Chondrocyte (in vitro differentiated cells): ENCODE results near the gene ARMC5. TPM values are rescaled to one million over a fixed set of nuclear protein-coding genes. Genes with fewer than 3 reads are reported as not detected.
"Not testable (repeated sequence)": the region's sequence is repeated elsewhere in the genome, so short reads cannot be mapped to it uniquely, and the experiment has no call there.

Source experiments
- DNase-seq: peaks from one replicate; pipeline ENCODE4 v3.0.0; 2021; ENCODE audit warnings: mixed read lengths, low spot score
- H3K27ac Mint-ChIP-seq: one replicate; pipeline ENCODE4 v1.8.0; 2021; ENCODE audit warnings: mild to moderate bottlenecking, moderate library complexity, mixed read lengths; ENCODE audit not compliant: unreplicated experiment
- H3K27me3 Mint-ChIP-seq: 2 replicates; pipeline ENCODE4 v1.8.0; 2021; ENCODE audit warnings: low read depth, mixed read lengths
- H3K36me3 Mint-ChIP-seq: 2 replicates; pipeline ENCODE4 v1.8.0; 2021; ENCODE audit warnings: low read depth, mixed read lengths
- H3K4me1 Mint-ChIP-seq: 2 replicates; pipeline ENCODE4 v1.8.0; 2021; ENCODE audit warnings: low read depth, mild to moderate bottlenecking, mixed read lengths
- H3K4me3 Mint-ChIP-seq: one replicate; pipeline ENCODE4 v1.8.0; 2021; ENCODE audit warnings: mild to moderate bottlenecking, moderate library complexity, mixed read lengths; ENCODE audit not compliant: unreplicated experiment
- H3K9me3 Mint-ChIP-seq: 2 replicates; pipeline ENCODE4 v1.8.0; 2021; ENCODE audit warnings: low read depth, mixed read lengths
- total RNA-seq: library from RNA; stranded (reverse); gene quantifications from 3 replicates; pipeline ENCODE4 v1.2.1, GENCODE V29; 2021
- TF ChIP-seq, protein P1 (sequence below): fragments of 200-600 bp; sonication (generic); IDR thresholded peaks from 2 replicates; pipeline ENCODE4 v1.5.0; 2021; ENCODE audit warnings: antibody characterized with exemption, mild to moderate bottlenecking, moderate library complexity

ARMC5 gene
- total RNA-seq, 1 donor from 2014 or later = 12.2 TPM

DNA sequence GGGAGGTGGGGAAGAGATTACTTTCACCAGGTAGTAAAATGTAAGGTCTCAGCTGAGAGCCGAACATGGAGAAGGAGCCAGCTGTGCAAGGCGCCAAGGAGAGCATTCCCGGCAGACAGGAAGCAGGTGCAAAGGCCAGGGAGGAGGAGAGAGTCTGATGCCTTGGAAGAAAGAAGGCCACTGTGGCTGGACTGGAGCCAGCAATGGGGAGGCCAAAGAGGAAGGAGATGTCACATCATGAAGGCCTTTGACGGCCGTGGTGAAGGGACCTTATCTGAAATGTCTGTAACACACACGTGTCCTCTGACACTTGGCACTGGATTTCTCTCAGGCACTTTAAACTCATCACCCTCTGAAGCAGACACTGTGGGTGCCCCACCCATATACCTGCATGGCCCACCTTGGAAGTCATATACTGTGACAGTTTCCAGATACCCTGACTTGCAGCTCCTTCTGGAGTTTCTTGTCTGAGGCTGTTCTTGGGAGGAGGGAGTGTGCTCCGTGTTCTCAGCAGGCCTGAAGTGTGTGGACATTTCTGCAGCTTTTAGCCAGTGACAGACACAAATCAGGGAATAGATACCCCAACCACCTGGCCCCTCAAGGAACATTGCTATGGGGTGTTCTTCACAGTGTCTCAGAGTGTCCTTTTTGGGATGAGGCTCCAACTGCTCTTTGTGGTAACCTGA, 21.7 kb downstream of the ARMC5 start:
- peaks cover 17% of the 10 kb centered on the region for H3K36me3 Mint-ChIP-seq
- peak overlapping the region; percentile 19 for H3K27ac Mint-ChIP-seq
- DNase-seq = no peak
- no peak overlapping the region for H3K4me3 Mint-ChIP-seq
- peaks cover 26% of the 10 kb centered on the region for H3K4me1 Mint-ChIP-seq
- H3K9me3 Mint-ChIP-seq = no peaks in the 10 kb centered on the region
- TF ChIP-seq, protein P1, sequence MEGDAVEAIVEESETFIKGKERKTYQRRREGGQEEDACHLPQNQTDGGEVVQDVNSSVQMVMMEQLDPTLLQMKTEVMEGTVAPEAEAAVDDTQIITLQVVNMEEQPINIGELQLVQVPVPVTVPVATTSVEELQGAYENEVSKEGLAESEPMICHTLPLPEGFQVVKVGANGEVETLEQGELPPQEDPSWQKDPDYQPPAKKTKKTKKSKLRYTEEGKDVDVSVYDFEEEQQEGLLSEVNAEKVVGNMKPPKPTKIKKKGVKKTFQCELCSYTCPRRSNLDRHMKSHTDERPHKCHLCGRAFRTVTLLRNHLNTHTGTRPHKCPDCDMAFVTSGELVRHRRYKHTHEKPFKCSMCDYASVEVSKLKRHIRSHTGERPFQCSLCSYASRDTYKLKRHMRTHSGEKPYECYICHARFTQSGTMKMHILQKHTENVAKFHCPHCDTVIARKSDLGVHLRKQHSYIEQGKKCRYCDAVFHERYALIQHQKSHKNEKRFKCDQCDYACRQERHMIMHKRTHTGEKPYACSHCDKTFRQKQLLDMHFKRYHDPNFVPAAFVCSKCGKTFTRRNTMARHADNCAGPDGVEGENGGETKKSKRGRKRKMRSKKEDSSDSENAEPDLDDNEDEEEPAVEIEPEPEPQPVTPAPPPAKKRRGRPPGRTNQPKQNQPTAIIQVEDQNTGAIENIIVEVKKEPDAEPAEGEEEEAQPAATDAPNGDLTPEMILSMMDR = no peak
- no peaks in the 10 kb centered on the region for H3K27me3 Mint-ChIP-seq

DNA sequence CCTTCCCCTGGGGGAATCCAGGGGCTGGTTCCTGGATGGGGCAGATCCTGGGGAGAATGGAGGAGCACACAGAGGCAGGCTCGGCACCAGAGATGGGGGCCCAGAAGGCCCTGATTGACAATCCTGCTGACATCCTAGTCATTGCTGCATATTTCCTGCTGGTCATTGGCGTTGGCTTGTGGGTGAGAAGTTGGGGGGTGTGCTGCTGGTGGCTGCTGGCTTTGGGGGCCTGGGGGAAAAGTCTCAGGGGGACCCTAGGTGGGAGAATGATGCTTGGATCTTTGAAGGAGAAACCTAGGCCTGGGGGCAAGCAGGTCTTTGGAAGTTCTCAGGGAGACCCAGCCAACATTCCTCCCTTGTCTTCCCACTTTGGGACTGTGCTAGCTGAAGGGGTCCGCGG, 23.8 kb downstream of the ARMC5 start, which contains the start of gene SLC5A2:
TSS of gene SLC5A2 (plus strand) at position 43 of the 400 bp plus-strand sequence. CDS start at position 57, 14 bp downstream.
- TF ChIP-seq, protein P1 = no peak
- peak within 1 kb of the TSS; percentile 19 for H3K27ac Mint-ChIP-seq
- H3K4me1 Mint-ChIP-seq = peaks cover 21% of the 10 kb centered on the region
- H3K36me3 Mint-ChIP-seq = peaks cover 4% of the 10 kb centered on the region
- no peaks in the 10 kb centered on the region for H3K27me3 Mint-ChIP-seq
- DNase-seq = no peak
- H3K4me3 Mint-ChIP-seq = no peak within 1 kb of the TSS
- no peaks in the 10 kb centered on the region for H3K9me3 Mint-ChIP-seq

DNA sequence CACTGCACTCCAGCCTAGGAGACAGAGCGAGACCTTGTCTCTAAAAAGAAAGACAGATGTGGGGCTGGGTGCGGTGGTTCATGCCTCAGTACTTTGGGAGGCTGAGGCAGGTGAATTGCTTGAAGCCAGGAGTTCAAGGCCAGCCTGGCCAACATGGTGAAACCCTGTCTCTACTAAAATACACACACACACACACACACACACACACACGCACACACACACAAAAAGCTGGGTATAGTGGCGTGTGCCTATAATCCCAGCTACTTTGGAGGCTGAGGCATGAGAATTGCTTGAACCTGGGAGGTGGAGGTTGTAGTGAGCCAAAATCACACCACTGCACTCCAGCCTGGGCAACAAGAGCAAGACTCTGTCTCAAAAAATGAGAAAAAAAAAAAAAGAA, 24.7 kb downstream of the ARMC5 start:
- not testable (repeated sequence) for H3K4me3 Mint-ChIP-seq, H3K27me3 Mint-ChIP-seq

DNA sequence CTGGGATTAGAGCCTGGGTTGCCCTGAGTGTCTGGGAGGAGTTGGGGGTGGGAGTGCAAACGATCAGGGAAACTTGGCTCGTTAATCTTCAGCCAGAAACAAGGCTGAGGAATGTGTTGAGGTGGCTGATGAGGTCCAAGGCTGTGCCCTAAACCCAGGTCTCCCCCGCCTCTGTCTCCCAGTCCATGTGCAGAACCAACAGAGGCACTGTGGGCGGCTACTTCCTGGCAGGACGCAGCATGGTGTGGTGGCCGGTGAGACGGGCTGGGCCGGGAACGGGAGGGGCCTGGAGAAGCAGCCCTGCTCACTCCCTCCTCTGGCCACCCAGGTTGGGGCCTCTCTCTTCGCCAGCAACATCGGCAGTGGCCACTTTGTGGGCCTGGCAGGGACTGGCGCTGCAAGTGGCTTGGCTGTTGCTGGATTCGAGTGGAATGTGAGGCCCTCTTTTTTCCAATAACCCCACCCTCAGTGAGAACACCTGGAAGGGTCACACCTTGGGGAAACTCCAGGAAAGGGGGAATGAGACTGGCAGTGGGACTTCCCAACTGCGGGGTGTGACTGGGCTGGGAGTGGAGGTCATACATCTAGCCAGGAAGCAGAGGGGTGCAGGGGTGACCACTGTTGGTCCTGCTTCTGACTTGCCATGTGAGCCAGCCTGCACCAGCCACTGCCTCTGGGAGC, 25.3 kb downstream of the ARMC5 start:
- DNase-seq = no peak
- Mint-ChIP-seq H3K27ac (no peak overlapping the region), H3K27me3 (no peaks in the 10 kb centered on the region), H3K36me3 (no peaks in the 10 kb centered on the region), H3K4me3 (no peak overlapping the region), H3K4me1 (peaks cover 20% of the 10 kb centered on the region), H3K9me3 (no peaks in the 10 kb centered on the region)
- TF ChIP-seq, protein P1 = no peak

More for the DNA sequence above, 24.7 kb downstream of the ARMC5 start:
- not testable (repeated sequence) for DNase-seq, H3K36me3 Mint-ChIP-seq, H3K9me3 Mint-ChIP-seq, H3K27ac Mint-ChIP-seq
- H3K4me1 Mint-ChIP-seq = peaks cover 20% of the 10 kb centered on the region

DNA sequence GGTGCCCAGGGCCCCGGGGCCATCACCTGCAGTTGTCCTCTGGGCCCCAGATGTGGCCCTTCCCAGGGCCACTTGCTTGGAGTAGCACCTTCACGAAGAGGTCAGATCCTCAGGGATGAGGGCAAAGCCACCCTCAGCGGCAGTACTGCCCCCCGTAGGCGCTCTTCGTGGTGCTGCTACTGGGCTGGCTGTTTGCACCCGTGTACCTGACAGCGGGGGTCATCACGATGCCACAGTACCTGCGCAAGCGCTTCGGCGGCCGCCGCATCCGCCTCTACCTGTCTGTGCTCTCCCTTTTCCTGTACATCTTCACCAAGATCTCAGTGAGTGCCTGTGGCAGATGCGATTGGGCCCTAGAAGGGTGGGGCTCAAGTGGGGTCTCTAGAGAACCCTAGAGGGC, 26.3 kb downstream of the ARMC5 start:
- Mint-ChIP-seq H3K27me3 (no peaks in the 10 kb centered on the region), H3K4me3 (no peak overlapping the region), H3K36me3 (no peaks in the 10 kb centered on the region), H3K9me3 (no peaks in the 10 kb centered on the region), H3K4me1 (peaks cover 16% of the 10 kb centered on the region), H3K27ac (no peak overlapping the region)
- no peak for DNase-seq
- TF ChIP-seq, protein P1 = no peak
